Kidney epithelial cell (primary cell): ENCODE data around the gene NCOA3. TPM values are rescaled to one million over a fixed set of nuclear protein-coding genes. Genes with fewer than 3 reads are reported as not detected.

Source experiments
- DNase-seq: peaks from one replicate; pipeline ENCODE4 v3.0.0-alpha.2; 2010; ENCODE audit warnings: low read depth
- H3K27me3 ChIP-seq: 2 replicates; pipeline ENCODE4 v1.6.0; 2011; ENCODE audit warnings: low read length; ENCODE audit not compliant: control insufficient read depth, insufficient read depth
- H3K36me3 ChIP-seq: 2 replicates; pipeline ENCODE4 v1.5.1; 2011; ENCODE audit warnings: low read length; ENCODE audit not compliant: control insufficient read depth, insufficient read depth
- H3K4me3 ChIP-seq: 2 replicates; pipeline ENCODE4 v1.5.1; 2011; ENCODE audit warnings: low read depth, mild to moderate bottlenecking, control low read depth, low read length
- total RNA-seq: library from RNA; depleted of rRNA; stranded (reverse); fragments of >200 nt; gene quantifications from 2 replicates; pipeline ENCODE4 v1.2.3, GENCODE V29; 2015
- TF ChIP-seq, protein P1 (sequence below): IDR thresholded peaks from 2 replicates; pipeline ENCODE4 v1.5.1; 2011; ENCODE audit warnings: mild to moderate bottlenecking, moderate library complexity, low read length, control low read depth, inconsistent platforms; ENCODE audit not compliant: insufficient read depth, poor library complexity, severe bottlenecking

Gene NCOA3
- total RNA-seq, 1 donor from 2014 or later: 27.3 TPM

DNA sequence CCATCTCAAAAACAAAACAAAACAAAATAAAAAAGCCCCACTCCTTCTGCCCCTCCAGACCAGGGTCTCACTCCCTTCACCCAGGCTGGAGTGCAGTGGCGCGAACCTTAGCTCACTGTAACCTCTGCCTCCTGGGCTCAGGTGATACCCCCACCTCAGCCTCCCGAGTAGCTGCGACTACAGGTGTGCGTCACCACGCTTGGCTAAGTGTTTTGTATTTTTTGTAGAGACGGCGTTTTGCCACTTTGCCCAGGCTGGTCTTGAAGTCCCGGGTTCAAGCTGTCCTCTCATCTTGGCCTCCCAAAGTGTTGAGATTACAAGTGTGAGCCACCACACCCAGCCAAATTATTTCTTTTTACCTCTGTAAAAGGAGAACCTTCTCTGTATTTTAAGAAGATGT is 110.1 kb downstream of the NCOA3 start:
- TF ChIP-seq, protein P1, sequence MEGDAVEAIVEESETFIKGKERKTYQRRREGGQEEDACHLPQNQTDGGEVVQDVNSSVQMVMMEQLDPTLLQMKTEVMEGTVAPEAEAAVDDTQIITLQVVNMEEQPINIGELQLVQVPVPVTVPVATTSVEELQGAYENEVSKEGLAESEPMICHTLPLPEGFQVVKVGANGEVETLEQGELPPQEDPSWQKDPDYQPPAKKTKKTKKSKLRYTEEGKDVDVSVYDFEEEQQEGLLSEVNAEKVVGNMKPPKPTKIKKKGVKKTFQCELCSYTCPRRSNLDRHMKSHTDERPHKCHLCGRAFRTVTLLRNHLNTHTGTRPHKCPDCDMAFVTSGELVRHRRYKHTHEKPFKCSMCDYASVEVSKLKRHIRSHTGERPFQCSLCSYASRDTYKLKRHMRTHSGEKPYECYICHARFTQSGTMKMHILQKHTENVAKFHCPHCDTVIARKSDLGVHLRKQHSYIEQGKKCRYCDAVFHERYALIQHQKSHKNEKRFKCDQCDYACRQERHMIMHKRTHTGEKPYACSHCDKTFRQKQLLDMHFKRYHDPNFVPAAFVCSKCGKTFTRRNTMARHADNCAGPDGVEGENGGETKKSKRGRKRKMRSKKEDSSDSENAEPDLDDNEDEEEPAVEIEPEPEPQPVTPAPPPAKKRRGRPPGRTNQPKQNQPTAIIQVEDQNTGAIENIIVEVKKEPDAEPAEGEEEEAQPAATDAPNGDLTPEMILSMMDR: no peak
- Histone ChIP-seq H3K27me3 (no peaks in the 10 kb centered on the region), H3K36me3 (no peaks in the 10 kb centered on the region), H3K4me3 (no peak overlapping the region)
- no peak for DNase-seq

DNA sequence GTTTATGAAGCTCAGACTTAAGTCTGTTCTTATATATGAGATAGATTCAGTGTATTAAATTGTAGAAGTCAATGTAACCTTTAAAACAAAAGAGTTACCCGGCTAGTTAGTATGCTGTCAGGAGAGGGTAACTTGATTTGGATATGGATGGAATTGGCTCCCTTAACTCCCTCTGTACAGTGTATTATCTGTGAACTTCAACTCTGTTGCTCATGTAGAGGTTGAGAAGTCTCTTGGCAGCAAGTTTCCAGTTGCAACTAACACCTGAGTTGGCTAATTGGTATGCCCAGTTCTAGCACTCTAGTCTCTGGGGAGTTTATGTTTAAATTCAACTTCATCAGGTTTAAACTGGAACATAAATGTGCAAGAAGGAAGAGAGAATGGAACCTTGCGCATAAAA is 111.0 kb downstream of the NCOA3 start:
- Histone ChIP-seq H3K36me3 (no peaks in the 10 kb centered on the region), H3K27me3 (no peaks in the 10 kb centered on the region), H3K4me3 (no peak overlapping the region)
- DNase-seq: no peak
- TF ChIP-seq, protein P1: no peak

DNA sequence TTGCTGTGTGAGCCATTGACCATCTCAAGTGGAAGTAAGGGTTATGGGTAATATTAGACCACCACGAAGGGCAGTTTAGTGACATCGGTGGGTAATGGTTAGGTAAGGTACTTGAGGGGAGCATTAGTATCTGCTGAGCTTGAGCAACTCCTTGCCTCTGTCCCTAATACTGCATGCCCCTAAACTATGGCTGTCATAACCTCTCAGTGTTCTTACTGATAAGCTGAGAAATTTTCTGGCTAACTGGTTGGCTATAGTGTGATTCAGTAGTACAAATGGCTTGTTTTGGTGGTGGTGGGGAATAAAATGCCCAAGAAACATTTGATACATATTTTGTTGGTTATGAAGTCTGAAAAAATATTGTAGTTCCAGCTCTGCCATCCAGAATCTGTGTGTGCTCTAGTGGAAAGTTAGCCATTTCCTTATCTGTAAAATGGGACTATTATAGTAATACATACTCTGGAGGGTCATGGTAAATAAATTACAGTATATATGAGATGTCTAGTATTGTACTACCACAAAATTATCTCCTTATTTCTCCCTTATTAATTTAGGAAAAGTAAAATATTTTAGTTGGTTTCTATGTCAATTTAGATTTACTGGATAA is 113.1 kb downstream of the NCOA3 start:
- H3K27me3 ChIP-seq: no peaks in the 10 kb centered on the region
- TF ChIP-seq, protein P1: no peak
- no peak overlapping the region for H3K4me3 ChIP-seq
- DNase-seq: no peak
- H3K36me3 ChIP-seq: no peaks in the 10 kb centered on the region

DNA sequence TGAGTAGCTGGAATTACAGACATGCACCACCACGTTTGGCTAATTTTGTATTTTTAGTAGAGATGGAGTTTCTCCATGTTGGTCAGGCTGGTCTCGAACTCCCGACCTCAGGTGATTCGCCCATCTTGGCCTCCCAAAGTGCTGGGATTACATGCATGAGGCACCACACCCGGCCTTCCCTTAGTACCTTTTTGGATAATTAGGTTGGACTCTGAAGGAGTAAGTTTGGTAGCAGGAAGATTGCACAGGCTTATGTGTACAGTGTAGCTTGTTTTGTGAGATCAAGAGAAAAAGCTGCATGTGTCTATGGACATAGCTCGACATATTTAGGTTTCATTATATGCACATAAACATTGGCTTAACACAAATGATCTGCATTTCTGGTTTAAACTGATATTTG is 116.8 kb downstream of the NCOA3 start:
- no peak overlapping the region for H3K4me3 ChIP-seq
- no peaks in the 10 kb centered on the region for H3K36me3 ChIP-seq
- DNase-seq: no peak
- no peaks in the 10 kb centered on the region for H3K27me3 ChIP-seq
- TF ChIP-seq, protein P1: no peak

DNA sequence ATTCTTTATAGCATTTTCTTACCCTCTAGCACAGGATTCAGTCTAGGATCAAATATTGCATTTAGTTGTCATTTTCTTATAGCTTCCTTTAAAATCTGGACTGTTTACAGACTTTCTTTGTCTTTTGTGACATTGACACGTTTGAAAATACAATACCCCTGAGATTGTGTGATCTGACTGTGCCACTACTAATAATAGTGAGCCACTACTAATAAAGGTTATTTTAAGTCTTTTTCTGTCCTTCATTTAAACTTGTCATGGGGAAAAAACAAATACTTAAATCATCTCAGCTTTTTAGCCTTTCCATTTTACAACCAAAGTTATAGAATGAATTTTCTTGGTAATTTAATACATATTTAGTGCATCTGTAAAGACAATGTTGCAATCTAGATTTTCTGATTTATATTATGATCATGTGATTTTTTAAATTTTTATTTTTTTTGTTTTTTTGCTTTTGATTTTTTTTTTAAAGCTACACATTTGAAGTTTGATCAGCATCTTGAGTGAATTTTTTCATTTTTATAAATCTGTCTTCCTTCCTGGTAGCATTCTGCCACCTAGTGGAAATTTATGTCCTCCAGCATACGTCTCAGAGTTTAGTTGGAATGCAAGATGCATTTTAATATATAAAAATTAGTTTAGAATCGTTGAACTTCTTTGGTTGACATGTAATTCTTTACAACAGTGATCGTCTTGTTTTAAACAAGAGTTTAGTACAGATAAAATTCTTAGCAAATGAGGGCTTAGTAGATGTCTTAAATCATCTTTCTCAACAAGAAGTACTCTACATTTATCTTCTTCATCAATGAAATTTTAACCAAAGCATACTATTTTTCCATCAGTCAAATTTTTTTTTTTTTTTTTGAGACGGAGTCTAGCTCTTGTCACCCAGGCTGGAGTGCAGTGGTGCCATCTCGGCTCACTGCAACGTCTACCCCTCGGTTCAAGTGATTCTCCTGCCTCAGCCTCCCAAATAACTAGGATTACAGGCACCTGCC is 119.4 kb downstream of the NCOA3 start:
- DNase-seq: peak; percentile 21

More for the DNA sequence above, 119.4 kb downstream of the NCOA3 start:
- Histone ChIP-seq H3K27me3 (no peaks in the 10 kb centered on the region), H3K4me3 (no peak overlapping the region), H3K36me3 (no peaks in the 10 kb centered on the region)
- TF ChIP-seq, protein P1: peak; percentile 67
